H1 (cell line): ENCODE results near the gene STARD9.

Experiments
- PHF8 ChIP-seq: fragments of 200-600 bp; sonication (generic); conservative IDR thresholded peaks from 2 replicates; pipeline ENCODE4 v1.7.1; 2012; ENCODE audit warnings: low read depth, mild to moderate bottlenecking, inconsistent platforms, low read length, moderate library complexity
- POLR2AphosphoS5 ChIP-seq: IDR thresholded peaks from 2 replicates; pipeline ENCODE4 v1.6.1; 2011; ENCODE audit warnings: low read depth, low read length
- RAD21 ChIP-seq, 2 experiments: IDR thresholded peaks in 1 of 2; conservative IDR thresholded peaks in 1 of 2; 2 replicates each; pipeline ENCODE4 v1.6.1; 2011; ENCODE audit warnings: low read depth in 2 of 2, low read length in 2 of 2, improper control_type of control experiment in 1 of 2, inconsistent platforms in 1 of 2, mild to moderate bottlenecking in 1 of 2, moderate library complexity in 1 of 2
- RFX5 ChIP-seq: IDR thresholded peaks from 2 replicates; pipeline ENCODE4 v1.6.1; 2011; ENCODE audit warnings: low read depth, low read length, improper control_type of control experiment, borderline replicate concordance
- SP2 ChIP-seq: IDR thresholded peaks from 2 replicates; pipeline ENCODE4 v1.6.1; 2012; ENCODE audit warnings: mild to moderate bottlenecking, low read length, inconsistent platforms
- USF2 ChIP-seq: IDR thresholded peaks from 2 replicates; pipeline ENCODE4 v1.6.1; 2011; ENCODE audit warnings: low read length, improper control_type of control experiment
- YY1 ChIP-seq: IDR thresholded peaks from 2 replicates; pipeline ENCODE4 v1.6.1; 2011; ENCODE audit warnings: low read depth, mild to moderate bottlenecking, low read length
- TF ChIP-seq, protein P1 (sequence below), 3 experiments: IDR thresholded peaks; 1 replicate in 2 of 3; 2 replicates in 1 of 3; pipeline versions ENCODE4 v1.5.1 to v1.6.1; 2011; ENCODE audit warnings: low read length in 3 of 3, mild to moderate bottlenecking in 3 of 3, inconsistent platforms in 2 of 3, low read depth in 1 of 3, moderate library complexity in 1 of 3; ENCODE audit not compliant: insufficient read depth in 1 of 3; ENCODE audit errors: control extremely low read depth in 1 of 3

- TF ChIP-seq YY1 (no peak), USF2 (no peak), RFX5 (no peak), POLR2AphosphoS5 (no peak), SP2 (no peak), RAD21 (IDR thresholded peaks at IDR 0.05 in 1 of 2, conservative IDR thresholded peaks at IDR 0.05 in 1 of 2; ENCODE audit: low read depth in 2 of 2, low read length in 2 of 2) (peak; percentile 22 to 25), PHF8 (no peak)
- TF ChIP-seq, protein P1, sequence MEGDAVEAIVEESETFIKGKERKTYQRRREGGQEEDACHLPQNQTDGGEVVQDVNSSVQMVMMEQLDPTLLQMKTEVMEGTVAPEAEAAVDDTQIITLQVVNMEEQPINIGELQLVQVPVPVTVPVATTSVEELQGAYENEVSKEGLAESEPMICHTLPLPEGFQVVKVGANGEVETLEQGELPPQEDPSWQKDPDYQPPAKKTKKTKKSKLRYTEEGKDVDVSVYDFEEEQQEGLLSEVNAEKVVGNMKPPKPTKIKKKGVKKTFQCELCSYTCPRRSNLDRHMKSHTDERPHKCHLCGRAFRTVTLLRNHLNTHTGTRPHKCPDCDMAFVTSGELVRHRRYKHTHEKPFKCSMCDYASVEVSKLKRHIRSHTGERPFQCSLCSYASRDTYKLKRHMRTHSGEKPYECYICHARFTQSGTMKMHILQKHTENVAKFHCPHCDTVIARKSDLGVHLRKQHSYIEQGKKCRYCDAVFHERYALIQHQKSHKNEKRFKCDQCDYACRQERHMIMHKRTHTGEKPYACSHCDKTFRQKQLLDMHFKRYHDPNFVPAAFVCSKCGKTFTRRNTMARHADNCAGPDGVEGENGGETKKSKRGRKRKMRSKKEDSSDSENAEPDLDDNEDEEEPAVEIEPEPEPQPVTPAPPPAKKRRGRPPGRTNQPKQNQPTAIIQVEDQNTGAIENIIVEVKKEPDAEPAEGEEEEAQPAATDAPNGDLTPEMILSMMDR (IDR thresholded peaks at IDR 0.05; ENCODE audit: control extremely low read depth in 1 of 3, insufficient read depth in 1 of 3, low read depth in 1 of 3, low read length in 3 of 3) = peak in 2 of 3 experiments; percentile 15 to 24; a peak in 2 of 4 replicates
Measured at GRCh38 chr15:42723068-42723467, 147.7 kb downstream of the STARD9 start.
